WTC11 (cell line): ENCODE results near the gene SEMA4D. TPM values are rescaled to one million over a fixed set of nuclear protein-coding genes. Genes with fewer than 3 reads are reported as not detected.

Source experiments
- ATAC-seq: fragments of 200-7000 bp; cut with Tn5 transposase; 2 replicates; pipeline ENCODE4 v1.10.0; 2021; ENCODE audit warnings: mild to moderate bottlenecking, moderate library complexity
- CTCF ChIA-PET: fragments of 300-600 bp; sonication (Branson Sonifier 250); formaldehyde crosslinking; loops from one replicate; lab custom pipeline; 2021; ENCODE audit warnings: antibody characterized with exemption; lab: Charles Lee
- POLR2A ChIA-PET: fragments of 350-600 bp; sonication (Branson Sonifier 250); formaldehyde crosslinking; loops from one replicate; lab custom pipeline; 2021; ENCODE audit warnings: antibody characterized with exemption; lab: Charles Lee
- DNase-seq: peaks from one replicate; pipeline ENCODE4 v3.0.0; 2021; ENCODE audit warnings: low spot score
- H3K27ac Mint-ChIP-seq: 2 replicates; pipeline ENCODE4 v1.8.0; 2021; ENCODE audit warnings: mixed read lengths
- H3K27me3 Mint-ChIP-seq: 2 replicates; pipeline ENCODE4 v1.8.0; 2021; ENCODE audit warnings: low read depth, mild to moderate bottlenecking, moderate library complexity, mixed read lengths
- H3K36me3 Mint-ChIP-seq: 2 replicates; pipeline ENCODE4 v1.8.0; 2021; ENCODE audit warnings: mixed read lengths
- H3K4me1 Mint-ChIP-seq: 2 replicates; pipeline ENCODE4 v1.8.0; 2022; ENCODE audit warnings: mixed read lengths
- H3K4me3 Mint-ChIP-seq: 2 replicates; pipeline ENCODE4 v1.8.0; 2021; ENCODE audit warnings: mild to moderate bottlenecking, moderate library complexity, mixed read lengths
- H3K9me3 Mint-ChIP-seq: 2 replicates; pipeline ENCODE4 v1.8.0; 2021; ENCODE audit warnings: mixed read lengths
- AFF4 ChIP-seq: sonication (generic); formaldehyde crosslinking; IDR thresholded peaks from 2 replicates; pipeline ENCODE4 v1.8.1; 2023; ENCODE audit warnings: mild to moderate bottlenecking, missing genetic modification reagents, borderline replicate concordance
- ATF3 ChIP-seq: sonication (generic); formaldehyde crosslinking; conservative IDR thresholded peaks from 2 replicates; pipeline ENCODE4 v1.8.1; 2022; ENCODE audit warnings: mild to moderate bottlenecking, missing genetic modification reagents
- CBFB ChIP-seq: sonication (generic); formaldehyde crosslinking; IDR thresholded peaks from 2 replicates; pipeline ENCODE4 v1.8.1; 2022; ENCODE audit warnings: mild to moderate bottlenecking, low read depth, missing genetic modification reagents
- E2F5 ChIP-seq: sonication (generic); formaldehyde crosslinking; IDR thresholded peaks from 2 replicates; pipeline ENCODE4 v1.8.1; 2022; ENCODE audit warnings: mild to moderate bottlenecking, moderate library complexity, missing genetic modification reagents
- GRHL2 ChIP-seq: fragments of 250-450 bp; sonication (Bioruptor Pico); IDR thresholded peaks from 2 replicates; pipeline ENCODE4 v1.8.0; 2022; ENCODE audit warnings: mild to moderate bottlenecking, moderate library complexity; ENCODE audit not compliant: insufficient replicate concordance, severe bottlenecking
- JAZF1 ChIP-seq: fragments of 250-450 bp; sonication (Bioruptor Pico); IDR thresholded peaks from 2 replicates; pipeline ENCODE4 v1.9.0; 2021; ENCODE audit warnings: moderate library complexity, mild to moderate bottlenecking, inconsistent platforms
- JUN ChIP-seq: sonication (generic); formaldehyde crosslinking; IDR thresholded peaks from 2 replicates; pipeline ENCODE4 v1.8.0; 2023; ENCODE audit warnings: mild to moderate bottlenecking, missing genetic modification reagents
- MLX ChIP-seq: sonication (generic); formaldehyde crosslinking; IDR thresholded peaks from 2 replicates; pipeline ENCODE4 v1.8.1; 2023; ENCODE audit warnings: mild to moderate bottlenecking, missing genetic modification reagents, moderate library complexity
- MYBL2 ChIP-seq: sonication (generic); formaldehyde crosslinking; IDR thresholded peaks from 2 replicates; pipeline ENCODE4 v1.8.1; 2023; ENCODE audit warnings: mild to moderate bottlenecking, moderate library complexity, missing genetic modification reagents
- NFYB ChIP-seq: sonication (generic); formaldehyde crosslinking; conservative IDR thresholded peaks from 2 replicates; pipeline ENCODE4 v1.8.0; 2022; ENCODE audit warnings: low read depth, missing genetic modification reagents
- NR1H2 ChIP-seq: sonication (generic); formaldehyde crosslinking; IDR thresholded peaks from 2 replicates; pipeline ENCODE4 v1.9.0; 2021; ENCODE audit warnings: mild to moderate bottlenecking, moderate library complexity, missing genetic modification reagents
- RELA ChIP-seq: sonication (generic); formaldehyde crosslinking; IDR thresholded peaks from 2 replicates; pipeline ENCODE4 v1.8.1; 2022; ENCODE audit warnings: missing genetic modification reagents, mild to moderate bottlenecking, borderline replicate concordance
- RORB ChIP-seq: fragments of 250-450 bp; sonication (Bioruptor Pico); IDR thresholded peaks from 2 replicates; pipeline ENCODE4 v1.9.0; 2021; ENCODE audit warnings: mild to moderate bottlenecking
- SMAD4 ChIP-seq: sonication (generic); formaldehyde crosslinking; IDR thresholded peaks from 2 replicates; pipeline ENCODE4 v1.8.0; 2022; ENCODE audit warnings: mild to moderate bottlenecking, missing genetic modification reagents
- SP1 ChIP-seq: sonication (generic); formaldehyde crosslinking; conservative IDR thresholded peaks from 2 replicates; pipeline ENCODE4 v1.8.1; 2022; ENCODE audit warnings: missing genetic modification reagents
- TEAD1 ChIP-seq: sonication (generic); formaldehyde crosslinking; IDR thresholded peaks from 2 replicates; pipeline ENCODE4 v1.8.0; 2022; ENCODE audit warnings: mild to moderate bottlenecking, missing genetic modification reagents
- ZNF219 ChIP-seq: sonication (generic); formaldehyde crosslinking; IDR thresholded peaks from 2 replicates; pipeline ENCODE4 v1.8.0; 2023; ENCODE audit warnings: missing genetic modification reagents, mild to moderate bottlenecking, borderline replicate concordance
- ZNF263 ChIP-seq: sonication (generic); formaldehyde crosslinking; IDR thresholded peaks from 2 replicates; pipeline ENCODE4 v1.8.1; 2022; ENCODE audit warnings: low read depth, mild to moderate bottlenecking, moderate library complexity, missing genetic modification reagents
- ZNF396 ChIP-seq: fragments of 250-450 bp; sonication (Bioruptor Pico); IDR thresholded peaks from 2 replicates; pipeline ENCODE4 v1.8.0; 2021; ENCODE audit warnings: mild to moderate bottlenecking, moderate library complexity, borderline replicate concordance
- ZNF671 ChIP-seq: fragments of 250-450 bp; sonication (Bioruptor Pico); IDR thresholded peaks from 2 replicates; pipeline ENCODE4 v1.8.0; 2021; ENCODE audit warnings: mild to moderate bottlenecking
- total RNA-seq: library from RNA; stranded (reverse); gene quantifications from 3 replicates; pipeline ENCODE4 v1.2.3, GENCODE V29; 2021
- TF ChIP-seq, protein P1 (sequence below): sonication (generic); formaldehyde crosslinking; IDR thresholded peaks from 2 replicates; pipeline ENCODE4 v1.8.0; 2023; ENCODE audit warnings: mild to moderate bottlenecking, missing genetic modification reagents
- TF ChIP-seq, protein P2 (sequence below): sonication (generic); formaldehyde crosslinking; IDR thresholded peaks from 2 replicates; pipeline ENCODE4 v1.8.0; 2023; ENCODE audit warnings: missing genetic modification reagents
- TF ChIP-seq, protein P3 (sequence below): fragments of 250-450 bp; sonication (Bioruptor Pico); IDR thresholded peaks from 2 replicates; pipeline ENCODE4 v1.8.0; 2021; ENCODE audit warnings: mild to moderate bottlenecking
- TF ChIP-seq, protein P4 (sequence below): fragments of 250-450 bp; sonication (Bioruptor Pico); IDR thresholded peaks from 2 replicates; pipeline ENCODE4 v1.9.0; 2021; ENCODE audit warnings: moderate library complexity, mild to moderate bottlenecking, inconsistent platforms, borderline replicate concordance

Gene SEMA4D
- total RNA-seq, 1 experiment from 2014 or later: 67.8 TPM

GRCh38 chr9:89374176-89374575 is 123.7 kb downstream of the SEMA4D start (continued):
- TF ChIP-seq, protein P1, sequence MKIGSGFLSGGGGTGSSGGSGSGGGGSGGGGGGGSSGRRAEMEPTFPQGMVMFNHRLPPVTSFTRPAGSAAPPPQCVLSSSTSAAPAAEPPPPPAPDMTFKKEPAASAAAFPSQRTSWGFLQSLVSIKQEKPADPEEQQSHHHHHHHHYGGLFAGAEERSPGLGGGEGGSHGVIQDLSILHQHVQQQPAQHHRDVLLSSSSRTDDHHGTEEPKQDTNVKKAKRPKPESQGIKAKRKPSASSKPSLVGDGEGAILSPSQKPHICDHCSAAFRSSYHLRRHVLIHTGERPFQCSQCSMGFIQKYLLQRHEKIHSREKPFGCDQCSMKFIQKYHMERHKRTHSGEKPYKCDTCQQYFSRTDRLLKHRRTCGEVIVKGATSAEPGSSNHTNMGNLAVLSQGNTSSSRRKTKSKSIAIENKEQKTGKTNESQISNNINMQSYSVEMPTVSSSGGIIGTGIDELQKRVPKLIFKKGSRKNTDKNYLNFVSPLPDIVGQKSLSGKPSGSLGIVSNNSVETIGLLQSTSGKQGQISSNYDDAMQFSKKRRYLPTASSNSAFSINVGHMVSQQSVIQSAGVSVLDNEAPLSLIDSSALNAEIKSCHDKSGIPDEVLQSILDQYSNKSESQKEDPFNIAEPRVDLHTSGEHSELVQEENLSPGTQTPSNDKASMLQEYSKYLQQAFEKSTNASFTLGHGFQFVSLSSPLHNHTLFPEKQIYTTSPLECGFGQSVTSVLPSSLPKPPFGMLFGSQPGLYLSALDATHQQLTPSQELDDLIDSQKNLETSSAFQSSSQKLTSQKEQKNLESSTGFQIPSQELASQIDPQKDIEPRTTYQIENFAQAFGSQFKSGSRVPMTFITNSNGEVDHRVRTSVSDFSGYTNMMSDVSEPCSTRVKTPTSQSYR (CRISPR knock-in tag): no peak
- TF ChIP-seq E2F5 (no peak), CBFB (CRISPR knock-in tag) (no peak), JAZF1 (CRISPR knock-in tag) (no peak), ZNF396 (CRISPR knock-in tag) (no peak), SP1 (CRISPR knock-in tag) (no peak), NR1H2 (CRISPR knock-in tag) (no peak), GRHL2 (no peak), ZNF671 (no peak)
- TF ChIP-seq, protein P2, sequence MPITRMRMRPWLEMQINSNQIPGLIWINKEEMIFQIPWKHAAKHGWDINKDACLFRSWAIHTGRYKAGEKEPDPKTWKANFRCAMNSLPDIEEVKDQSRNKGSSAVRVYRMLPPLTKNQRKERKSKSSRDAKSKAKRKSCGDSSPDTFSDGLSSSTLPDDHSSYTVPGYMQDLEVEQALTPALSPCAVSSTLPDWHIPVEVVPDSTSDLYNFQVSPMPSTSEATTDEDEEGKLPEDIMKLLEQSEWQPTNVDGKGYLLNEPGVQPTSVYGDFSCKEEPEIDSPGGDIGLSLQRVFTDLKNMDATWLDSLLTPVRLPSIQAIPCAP (CRISPR knock-in tag): no peak
- TF ChIP-seq, protein P3, sequence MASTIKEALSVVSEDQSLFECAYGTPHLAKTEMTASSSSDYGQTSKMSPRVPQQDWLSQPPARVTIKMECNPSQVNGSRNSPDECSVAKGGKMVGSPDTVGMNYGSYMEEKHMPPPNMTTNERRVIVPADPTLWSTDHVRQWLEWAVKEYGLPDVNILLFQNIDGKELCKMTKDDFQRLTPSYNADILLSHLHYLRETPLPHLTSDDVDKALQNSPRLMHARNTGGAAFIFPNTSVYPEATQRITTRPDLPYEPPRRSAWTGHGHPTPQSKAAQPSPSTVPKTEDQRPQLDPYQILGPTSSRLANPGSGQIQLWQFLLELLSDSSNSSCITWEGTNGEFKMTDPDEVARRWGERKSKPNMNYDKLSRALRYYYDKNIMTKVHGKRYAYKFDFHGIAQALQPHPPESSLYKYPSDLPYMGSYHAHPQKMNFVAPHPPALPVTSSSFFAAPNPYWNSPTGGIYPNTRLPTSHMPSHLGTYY (CRISPR knock-in tag): no peak

DNA sequence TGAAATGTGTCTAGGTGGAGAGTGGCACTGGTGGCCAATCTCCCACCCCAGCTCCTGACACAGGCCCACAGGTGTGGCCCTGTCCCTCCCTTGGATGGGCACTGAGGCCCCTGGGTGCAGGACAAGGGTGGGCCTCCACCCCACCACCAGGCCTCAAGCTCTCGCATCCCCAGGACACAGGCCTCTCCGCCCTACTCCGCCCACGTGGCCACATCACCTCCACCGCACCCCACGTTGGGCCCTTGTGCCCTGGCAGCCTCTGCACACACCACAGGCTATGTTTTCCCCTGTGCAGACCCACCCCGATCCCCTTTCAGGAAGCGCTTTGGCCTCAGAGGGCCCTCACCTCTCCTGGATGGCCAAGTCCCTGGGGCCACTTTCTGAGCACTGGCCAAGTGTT is 124.9 kb downstream of the SEMA4D start:
- no peaks in the 10 kb centered on the region for H3K27me3 Mint-ChIP-seq
- H3K27ac Mint-ChIP-seq: peak overlapping the region; percentile 63; the same call in 1 of the 2 replicates
- peaks cover 6% of the 10 kb centered on the region for H3K4me1 Mint-ChIP-seq
- CTCF ChIA-PET: interaction anchor here (0.7 to 1.8 kb wide), 3 partner anchors 93 to 220 kb away, joined by 3 to 4 read pairs (median 3); no protein-coding TSS in a partner anchor
- H3K9me3 Mint-ChIP-seq: no peaks in the 10 kb centered on the region
- POLR2A ChIA-PET: no interaction called here
- no peak for ATAC-seq
- DNase-seq: no peak
- H3K36me3 Mint-ChIP-seq: peaks cover 16% of the 10 kb centered on the region
- no peak overlapping the region for H3K4me3 Mint-ChIP-seq
- TF ChIP-seq MLX (CRISPR knock-in tag) (no peak), ZNF219 (CRISPR knock-in tag) (no peak), TEAD1 (CRISPR knock-in tag) (no peak), GRHL2 (no peak), JAZF1 (CRISPR knock-in tag) (no peak), JUN (no peak), ZNF263 (CRISPR knock-in tag) (no peak), NFYB (no peak), E2F5 (no peak), AFF4 (CRISPR knock-in tag) (no peak), RELA (no peak), NR1H2 (CRISPR knock-in tag) (no peak), MYBL2 (CRISPR knock-in tag) (no peak), RORB (CRISPR knock-in tag) (no peak), ATF3 (CRISPR knock-in tag) (no peak), SMAD4 (no peak)
- TF ChIP-seq, protein P4, sequence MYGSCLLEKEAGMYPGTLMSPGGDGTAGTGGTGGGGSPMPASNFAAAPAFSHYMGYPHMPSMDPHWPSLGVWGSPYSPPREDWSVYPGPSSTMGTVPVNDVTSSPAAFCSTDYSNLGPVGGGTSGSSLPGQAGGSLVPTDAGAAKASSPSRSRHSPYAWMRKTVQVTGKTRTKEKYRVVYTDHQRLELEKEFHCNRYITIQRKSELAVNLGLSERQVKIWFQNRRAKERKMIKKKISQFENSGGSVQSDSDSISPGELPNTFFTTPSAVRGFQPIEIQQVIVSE (CRISPR knock-in tag): no peak
